ENCODE data around the gene CARM1.
"Not testable (repeated sequence)": the region's sequence is repeated elsewhere in the genome, so short reads cannot be mapped to it uniquely, and the experiment has no call there.

CARM1 gene
- total RNA-seq = 27.7 to 84.2 (median 48.2) reads per million in 17 experiments

DNA sequence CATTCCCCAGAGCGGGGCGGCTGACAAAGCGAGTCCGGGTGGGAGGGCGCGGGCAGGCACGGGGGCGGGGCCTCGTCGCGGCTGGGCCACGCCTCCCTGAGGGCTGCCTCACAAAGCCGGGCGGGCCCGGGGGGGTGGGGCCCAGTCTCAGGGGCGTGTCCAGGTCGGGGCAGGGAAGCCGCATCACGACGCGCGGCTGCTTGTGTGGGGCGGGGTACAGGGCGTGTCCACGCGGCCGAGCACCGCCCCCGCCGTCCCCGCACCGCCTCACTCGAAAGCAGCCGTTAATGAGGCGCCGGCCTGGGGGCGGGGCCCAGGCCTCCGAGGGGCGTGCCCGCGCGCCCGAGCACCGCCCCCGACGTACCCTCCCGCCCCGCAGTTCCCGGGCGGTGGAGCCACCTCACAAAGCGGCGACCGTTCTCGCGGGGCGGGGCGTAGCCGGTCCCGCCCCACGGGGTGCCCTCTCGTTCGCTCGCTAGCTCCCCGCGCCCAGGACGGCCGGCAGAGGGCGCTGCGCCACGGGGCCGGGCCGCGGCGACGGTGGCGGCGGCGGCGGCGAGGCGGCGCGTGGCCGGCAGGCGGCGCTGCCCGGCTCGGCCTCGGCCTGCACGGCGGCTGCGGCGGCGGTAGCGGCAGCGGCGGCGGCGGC is at the start of gene CARM1:
Gene CARM1 (plus strand): TSS at position 599 of the 649 bp plus-strand sequence. CDS start 150 bp downstream, outside the sequence.
- peak; percentile 99 to 100 (median 100) for DNase-seq

DNA sequence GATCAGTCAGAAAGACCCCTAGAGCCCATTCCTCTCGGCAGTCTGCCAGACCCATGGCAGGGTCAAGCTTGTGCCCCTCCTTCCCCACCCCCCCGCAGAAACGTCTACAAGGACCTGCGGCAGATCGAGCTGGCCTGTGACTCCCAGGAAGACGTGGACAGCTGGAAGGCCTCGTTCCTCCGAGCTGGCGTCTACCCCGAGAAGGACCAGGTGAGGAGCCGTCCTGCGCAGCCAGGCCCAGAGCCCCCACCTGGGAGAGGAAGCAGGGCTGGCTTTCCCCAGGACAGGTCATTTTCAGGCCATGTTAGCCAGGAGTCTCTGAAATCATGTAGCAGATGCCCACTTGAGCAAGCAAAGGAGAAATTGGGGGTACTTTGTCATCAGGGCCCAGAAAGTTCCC is 47.7 kb upstream of the CARM1 start:
- no peak for DNase-seq

DNA sequence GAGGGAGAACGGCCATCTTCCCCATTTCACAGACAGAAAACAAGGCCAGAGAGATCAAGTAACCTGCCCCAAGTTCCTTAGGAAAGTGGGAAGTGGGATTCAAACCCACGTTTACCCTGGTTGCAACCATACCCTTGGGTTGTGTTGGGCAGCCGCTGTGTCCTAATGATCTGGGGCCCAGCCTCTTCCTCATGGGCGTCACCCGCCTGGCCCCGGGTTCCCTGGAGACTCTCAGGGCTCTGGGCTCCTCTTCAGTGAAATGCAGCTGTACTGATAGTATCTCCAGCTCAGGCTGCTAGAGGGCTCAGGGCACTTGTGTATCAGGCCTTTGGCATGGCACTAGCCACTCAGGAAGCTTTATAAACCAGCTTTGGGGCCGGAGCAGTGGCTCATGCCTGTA is 45.1 kb upstream of the CARM1 start:
- peak in 2 of 4 experiments; percentile 34 to 47 for DNase-seq

DNA sequence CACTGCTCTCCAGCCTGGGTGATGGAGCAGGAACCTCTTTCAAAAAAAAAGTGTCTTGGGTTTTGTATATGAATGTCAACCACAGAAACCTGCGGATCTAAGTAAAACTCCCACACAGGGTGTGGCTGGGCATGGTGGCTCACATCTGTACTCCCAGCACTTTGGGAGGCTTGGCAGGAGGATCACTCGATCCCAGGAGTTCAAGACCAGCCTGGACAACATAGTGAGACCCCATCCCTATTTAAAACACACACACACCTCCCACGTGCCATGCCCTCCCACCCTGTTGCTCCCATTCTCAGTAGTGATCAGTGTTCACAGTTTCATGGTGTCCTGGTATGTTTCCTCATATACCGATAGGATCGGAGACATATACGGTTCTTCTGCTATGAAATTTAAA is 44.5 kb upstream of the CARM1 start:
- DNase-seq = no peak

DNA sequence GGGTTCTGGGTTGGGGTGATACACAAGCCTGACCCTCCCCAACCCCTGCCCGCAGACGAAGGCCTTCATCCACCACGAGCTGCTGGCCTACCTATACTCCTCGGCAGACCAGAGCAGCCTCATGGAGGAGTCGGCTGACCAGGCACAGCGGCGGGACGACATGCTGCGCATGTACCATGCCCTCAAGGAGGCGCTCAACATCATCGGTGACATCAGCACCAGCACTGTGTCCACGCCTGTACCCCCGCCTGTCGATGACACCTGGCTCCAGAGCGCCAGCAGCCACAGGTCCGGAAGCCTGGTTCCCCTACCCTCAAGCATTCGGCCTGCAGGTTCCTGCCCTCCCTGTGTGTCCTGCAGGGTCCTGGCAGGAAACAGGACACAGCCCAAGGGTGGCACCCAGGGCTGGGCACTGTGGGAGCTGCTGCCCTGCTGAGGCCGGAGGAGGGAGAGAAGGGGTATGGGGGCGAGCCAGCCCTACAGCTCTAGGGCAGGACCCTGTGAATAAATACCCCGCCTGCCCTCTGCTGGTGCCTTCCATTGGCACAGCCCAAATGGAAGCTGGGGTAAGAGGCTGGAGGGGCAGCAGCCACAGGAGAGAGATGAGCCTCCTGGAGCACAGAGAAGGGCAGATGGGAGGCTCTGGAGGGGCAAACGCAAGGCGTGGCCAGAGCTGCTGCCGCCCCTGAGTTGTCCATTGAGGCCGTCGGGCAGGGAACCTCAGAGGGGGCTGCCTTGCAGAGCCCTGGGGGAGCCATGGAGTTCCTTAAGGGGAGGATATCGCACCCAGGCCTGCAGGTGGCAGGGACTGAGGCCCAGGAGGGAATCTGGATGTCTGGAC is 42.2 kb upstream of the CARM1 start:
- DNase-seq = no peak

DNA sequence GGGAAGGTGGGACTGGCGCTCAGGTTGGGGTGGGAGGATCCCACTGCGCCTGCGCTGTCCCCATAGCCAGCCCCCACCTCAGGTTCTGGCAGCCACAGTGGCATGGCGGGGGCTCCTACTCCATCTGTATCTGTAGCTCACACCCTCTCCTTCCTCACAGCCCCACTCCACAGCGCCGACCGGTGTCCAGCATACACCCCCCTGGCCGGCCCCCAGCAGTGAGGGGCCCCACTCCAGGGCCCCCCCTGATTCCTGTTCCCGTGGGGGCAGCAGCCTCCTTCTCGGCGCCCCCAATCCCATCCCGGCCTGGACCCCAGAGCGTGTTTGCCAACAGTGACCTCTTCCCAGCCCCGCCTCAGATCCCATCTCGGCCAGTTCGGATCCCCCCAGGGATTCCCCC is 41.4 kb upstream of the CARM1 start:
- no peak for DNase-seq

DNA sequence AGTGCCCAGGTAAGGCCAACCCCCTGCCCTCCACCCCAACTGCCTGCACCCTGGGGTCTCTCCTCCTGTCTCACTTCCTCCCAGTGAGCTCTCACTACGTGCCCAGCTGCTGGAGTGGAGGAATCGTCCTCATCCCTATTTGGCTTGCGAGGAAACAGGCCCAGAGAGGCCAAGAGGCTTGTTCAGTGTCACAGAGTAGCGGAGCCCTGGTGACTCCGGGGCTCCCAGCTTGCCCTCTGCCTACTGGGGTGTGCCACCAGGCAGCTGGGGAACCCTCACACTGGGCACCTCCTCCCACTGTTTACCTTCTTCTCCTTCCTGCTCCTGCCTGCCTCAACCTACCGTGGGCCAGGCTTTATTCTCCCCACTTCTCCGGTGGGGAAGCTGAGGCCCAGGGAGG is 41.0 kb upstream of the CARM1 start:
- no peak for DNase-seq

DNA sequence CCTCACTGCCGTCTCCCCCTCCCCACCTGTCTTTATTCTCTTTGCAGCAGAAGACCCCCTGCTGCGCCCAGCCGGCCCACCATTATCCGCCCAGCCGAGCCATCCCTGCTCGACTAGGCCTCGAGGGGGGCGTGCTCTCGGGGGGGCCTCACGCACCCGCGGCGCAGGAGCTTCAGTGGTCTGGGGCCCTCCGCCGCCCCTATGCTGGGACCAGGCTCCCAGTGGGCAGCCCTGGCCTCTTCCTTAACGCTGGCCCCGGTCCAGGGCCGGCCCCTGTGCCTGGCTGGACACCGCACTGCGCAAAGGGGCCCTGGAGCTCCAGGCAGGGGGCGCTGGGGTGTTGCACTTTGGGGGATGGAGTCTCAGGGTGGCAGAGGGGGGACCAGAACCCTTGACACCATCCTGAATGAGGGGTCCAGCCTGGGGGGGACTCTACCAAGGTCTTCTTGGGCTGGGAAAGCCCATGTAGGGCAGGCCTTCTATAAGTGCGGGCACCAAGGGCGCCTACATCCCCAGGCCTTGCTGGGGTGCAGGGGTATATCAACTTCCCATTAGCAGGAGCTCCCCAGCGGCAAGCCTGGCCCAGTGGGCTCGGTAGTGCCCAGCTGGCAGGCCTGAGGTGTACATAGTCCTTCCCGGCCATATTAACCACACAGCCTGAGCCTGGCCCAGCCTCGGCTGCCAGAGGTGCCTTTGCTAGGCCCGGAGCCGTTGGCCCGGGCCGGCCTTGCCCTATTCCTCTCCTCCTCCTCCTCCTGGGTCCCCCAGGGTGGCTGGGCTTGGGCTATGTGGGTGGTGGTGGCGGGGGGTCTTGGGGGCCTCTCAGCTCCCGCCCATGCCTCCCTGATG is 40.2 kb upstream of the CARM1 start:
- DNase-seq = no peak

DNA sequence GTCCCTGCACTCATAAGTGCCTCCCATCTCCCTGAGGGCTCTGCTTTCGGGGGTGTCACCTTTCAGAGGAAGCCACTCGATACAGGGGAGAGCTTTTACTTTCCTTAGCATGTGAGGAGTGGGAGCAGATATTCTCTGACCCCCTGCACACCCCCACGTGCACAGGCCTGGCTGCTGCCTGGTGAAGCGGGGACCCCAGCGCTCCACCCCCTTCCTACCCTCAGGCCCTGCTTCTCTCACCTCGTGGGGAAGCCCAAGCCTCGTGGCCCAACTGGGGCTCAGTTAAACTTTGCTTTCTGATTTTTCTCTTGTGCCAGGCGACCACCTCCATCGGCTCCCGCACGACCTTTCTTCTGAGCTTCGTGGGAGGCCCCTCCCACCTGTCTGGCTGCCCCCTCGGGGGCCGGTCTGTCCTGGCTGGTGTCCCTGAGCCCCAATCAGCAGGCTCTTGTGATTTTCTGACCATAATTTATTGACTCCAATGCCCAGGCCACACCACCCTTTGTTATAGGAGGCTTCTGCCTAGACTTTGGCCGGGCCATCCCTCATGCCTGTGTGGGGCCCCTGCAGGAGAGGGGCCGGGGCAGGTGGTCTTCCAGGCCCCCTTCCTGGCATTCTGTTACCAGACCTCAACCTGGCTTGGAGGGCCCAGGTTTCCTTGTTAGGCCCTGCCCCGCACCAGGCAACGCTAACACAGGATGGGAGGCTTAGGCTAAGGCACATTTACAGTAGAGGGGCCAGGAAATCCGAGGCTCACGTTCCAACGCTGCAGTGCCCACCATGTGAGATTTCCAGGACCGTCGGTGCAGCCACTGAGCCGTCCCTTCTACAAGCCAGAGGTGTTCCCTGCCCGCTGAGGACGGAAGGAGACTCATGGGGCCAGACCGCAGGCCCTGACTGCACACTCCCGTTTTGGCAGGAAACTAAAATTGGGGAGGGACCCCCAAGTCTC is 39.1 kb upstream of the CARM1 start:
- DNase-seq = no peak

DNA sequence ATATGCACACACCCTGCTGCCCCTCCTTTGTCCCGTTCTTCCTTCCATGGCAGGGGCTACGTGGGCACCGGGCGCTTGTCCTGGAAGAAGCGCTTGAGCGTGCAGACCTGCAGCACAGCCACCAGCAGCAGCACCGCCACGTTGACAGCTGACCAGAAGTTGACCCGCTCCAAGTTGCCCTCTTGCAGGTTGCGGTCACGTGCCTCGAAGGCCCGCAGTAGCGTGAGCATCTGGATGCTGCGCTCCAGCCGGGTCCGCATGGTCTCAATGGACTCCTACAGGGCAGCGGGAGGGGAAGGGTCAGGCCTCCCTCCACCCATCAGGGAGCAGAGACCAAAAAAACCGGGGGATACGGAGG is 38.4 kb upstream of the CARM1 start:
- no peak for DNase-seq

DNA sequence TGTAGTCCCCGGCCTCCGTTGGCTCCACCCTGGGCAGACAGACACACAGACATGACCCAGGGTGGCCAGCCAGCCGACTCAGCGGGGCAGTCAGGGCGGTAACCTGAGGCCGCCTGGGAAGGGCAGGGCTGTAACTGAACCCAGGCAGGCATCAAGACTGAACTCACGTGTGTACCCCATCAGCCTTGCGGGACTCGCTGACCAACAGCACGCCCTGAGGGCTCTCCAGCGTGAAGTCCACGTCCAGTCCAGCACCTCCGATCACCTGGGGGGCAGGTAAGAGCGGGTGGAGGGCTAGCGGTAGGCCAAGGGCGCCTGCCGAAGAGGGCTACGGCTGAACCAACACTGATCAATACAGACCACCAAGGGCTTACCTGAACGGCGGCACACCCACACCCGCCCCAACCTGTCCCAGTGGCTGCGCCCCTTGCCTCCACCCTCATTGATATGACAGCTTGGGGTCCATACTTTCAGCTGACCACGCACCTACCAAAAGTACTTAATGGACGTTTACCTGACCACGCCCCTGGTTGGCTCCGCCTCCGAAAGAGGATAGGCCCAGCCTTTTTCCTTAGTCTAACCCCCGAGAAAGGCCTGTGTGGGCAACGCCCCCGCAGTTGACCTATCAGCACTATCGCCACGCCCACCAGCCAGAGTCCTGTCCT is 36.1 kb upstream of the CARM1 start:
- no peak for DNase-seq

DNA sequence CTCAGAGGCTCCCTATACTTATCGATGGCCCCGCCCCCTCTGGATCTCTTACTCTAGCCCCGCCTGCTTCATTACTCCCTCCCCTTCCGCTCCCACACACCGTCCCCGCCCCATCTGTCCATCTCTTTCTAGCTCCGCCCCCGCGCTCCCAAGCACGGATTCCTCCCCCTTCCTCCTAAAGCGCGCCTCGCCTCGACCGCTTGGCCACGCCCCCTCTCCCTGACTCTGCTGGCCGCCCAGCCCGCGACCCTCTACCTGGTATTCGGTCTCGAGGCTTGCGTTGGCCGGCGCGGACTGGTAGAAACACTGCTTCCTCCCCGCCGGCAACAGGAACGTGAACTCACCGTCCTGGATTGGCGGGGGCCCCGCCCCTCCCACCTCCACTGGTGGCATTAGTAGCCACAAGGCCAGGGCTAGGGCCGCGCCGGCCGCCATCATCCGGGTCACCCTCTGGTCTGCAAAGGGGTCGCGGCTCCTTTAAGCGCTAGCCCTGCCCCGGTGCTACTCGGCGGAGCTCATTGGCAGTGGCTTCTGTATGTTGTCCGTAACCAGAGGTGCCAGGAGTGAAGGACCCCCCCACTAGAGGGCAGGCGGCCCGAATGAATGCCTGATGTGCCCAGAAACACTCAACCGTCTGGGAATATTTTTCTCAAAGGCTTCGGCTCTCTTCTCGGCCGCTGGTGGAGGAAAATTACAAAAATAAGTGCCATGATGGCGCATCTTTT is 35.4 kb upstream of the CARM1 start, which contains the start of gene TMED1:
Gene TMED1 (minus strand): TSS at position 459 of the 725 bp plus-strand sequence. CDS start 21 bp downstream, at position 438.
- peak; percentile 99 to 100 (median 99) for DNase-seq

DNA sequence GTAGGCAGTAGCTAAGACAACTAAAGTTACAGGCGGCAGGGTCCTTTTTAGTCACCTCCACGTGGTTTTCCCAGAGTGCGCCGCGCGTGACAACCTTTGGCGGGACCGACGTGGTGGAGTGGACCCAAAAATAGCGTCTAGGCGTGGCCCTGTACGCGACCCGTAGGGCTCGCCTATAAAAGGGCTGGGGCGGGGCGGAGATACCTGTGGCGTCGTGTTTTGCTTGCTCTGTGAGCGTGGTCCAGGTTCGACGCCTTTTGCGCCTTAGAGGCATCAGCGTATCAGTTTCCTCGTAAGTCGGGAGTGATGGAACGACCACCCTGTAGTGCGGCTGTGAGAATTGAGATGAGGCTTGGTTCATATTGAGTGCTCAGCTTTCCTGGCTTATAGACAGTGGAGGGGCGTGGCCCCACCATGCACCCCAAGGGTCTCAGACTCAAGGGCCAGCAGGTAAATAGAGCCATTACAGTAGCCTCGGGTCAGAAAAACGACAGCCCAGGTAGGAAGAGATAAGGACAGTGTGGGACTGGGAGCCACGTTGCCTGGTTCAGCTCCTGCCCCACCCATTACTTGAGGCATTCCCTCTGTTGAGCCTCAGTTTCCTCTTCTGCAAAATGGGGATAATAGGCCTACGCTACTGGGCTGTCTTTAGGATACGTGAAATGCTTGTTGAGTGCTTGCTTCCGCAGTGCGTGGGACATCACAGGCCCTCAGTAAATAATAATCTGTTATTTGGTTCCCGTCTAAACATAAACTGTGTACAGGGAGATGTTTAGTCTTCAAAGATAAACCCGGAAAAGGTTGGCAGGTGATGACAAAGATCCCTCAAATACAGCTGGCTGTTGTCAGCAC is 34.6 kb upstream of the CARM1 start:
- peak; percentile 89 to 95 (median 92) for DNase-seq

DNA sequence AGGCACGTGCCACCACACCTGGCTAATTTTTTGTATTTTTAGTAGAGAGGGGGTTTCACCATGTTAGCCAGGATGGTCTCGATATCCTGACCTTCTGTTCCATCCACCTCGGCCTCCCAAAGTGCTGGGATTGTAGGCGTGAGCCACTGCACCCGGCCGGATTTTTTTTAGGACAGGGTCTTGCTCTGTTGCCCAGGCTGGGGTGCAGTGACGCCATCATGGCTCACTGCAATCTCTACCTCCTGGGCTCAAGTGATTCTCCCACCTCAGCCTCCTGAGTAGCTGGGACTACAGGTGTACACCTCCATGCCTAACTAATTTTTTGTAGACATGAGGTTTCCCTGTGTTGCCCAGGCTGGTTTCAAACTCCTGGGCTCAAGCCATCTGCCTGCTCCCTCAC is 33.7 kb upstream of the CARM1 start:
- DNase-seq = not testable (repeated sequence)

DNA sequence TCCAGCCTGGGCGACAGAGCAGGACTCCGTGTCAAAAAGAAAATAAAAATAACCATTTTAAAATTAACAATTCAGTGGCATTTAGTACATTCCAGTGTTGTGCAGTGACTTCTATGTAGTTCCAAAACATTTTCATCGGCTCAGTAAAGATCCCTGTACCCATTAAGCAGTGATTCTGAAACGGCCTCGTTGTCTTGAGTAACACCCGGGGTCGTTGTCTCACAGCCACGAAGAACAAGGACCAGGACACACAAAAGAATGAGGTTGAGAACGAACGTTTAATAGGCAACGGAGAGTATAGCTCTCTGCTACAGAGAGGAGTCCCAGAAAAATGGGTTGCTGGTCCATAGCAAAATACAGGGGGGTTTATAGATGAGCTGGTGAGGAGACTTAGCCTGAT is 33.0 kb upstream of the CARM1 start:
- no peak for DNase-seq

DNA sequence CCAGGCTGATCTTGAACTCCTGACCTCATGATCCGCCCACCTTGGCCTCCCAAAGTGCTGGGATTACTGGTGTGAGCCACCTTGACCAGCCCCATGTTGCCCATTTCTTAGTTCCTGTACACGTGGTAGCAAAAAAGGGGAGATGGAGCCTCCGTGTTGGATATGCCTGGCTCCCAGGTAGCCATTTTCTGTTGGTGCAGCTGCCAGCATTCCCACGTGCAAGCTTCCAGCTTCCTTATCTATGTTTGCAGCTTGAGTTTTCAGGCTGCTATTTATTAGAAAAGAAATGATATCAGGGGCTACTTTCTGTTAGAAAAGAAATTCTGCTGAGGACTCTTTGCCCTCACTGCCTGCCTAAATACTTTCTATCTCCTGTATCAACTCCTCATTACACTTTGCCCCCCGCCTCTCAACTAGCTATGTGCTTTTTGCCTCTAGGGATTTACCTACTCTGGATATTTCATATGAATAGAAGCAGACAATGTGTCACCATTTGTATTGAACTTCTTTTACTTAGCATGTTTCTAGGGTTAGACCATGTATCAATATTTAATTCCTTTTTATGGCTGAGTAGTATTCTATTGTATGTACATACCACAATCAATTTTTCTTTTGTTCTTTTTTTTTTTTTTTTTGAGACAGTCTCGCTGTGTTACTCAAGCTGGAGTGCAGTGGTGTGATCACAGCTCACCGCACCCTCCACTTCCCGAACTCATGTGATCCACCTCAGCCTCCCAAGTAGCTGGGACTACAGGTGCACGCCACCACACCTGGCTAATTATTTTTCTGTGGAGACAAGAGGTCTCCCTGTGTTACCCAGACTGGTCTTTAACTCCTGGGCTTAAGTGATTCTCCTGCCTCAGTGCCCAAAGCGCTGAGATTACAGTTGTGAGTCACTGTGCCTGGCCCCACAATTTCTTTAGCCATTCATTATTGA is 32.0 kb upstream of the CARM1 start:
- no peak for DNase-seq

DNA sequence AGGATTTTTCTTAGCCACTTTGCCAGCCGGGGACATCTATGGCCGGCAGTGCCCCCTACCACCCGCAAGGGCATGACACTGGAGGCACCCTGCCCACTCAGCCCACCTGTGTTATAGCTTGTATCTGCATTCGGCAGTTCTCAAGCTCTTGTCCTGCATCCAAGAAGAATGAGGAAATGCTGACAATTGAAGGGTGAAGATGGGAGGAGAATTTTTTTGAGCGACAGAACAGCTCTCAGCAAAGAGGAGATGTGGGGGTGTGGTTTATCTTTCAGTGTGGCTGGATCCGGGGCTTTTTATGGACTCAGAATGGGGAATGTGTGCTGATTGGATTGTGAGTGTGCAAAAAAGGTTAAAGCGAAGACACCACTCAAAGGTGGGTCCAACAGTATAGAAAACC is 28.6 kb upstream of the CARM1 start:
- no peak for DNase-seq

DNA sequence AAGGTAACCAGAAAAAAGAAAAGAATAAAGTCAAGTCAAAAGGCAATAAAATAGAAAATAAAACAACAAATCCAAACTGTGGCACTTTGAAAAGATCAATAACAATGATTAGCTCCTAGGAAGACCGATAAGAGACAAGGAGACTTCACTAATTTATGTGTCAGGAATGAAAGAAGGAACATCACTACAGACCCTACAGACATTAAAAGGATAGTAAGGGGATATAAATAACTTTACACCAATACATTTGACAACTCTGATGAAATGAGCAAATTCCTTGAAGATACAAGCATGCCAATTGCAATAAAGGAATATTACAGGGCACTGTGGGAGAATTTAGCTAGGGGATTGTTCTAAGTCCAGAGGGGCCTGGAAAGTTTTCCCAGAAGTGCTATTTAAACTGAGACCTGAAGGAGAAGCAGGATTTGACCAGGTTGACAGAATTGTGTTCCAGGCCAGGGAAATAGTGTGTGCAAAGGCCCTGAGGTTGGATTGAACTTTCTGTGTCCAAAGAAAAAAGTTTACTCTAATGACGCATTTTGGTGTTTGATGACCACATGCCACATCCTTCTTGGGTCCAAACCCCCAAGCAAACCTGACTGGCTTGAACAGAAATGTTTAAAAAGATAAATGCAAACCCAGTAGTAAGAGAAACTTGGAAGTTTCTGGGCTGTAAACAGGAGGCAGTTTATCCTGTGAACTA is 24.7 kb upstream of the CARM1 start:
- no peak for DNase-seq
